ENCODE results near the gene EFCAB6. TPM values are rescaled to one million over a fixed set of nuclear protein-coding genes. Genes with fewer than 3 reads are reported as not detected.

EFCAB6 gene
- total RNA-seq, 1 donor, result 0.86 TPM

DNA sequence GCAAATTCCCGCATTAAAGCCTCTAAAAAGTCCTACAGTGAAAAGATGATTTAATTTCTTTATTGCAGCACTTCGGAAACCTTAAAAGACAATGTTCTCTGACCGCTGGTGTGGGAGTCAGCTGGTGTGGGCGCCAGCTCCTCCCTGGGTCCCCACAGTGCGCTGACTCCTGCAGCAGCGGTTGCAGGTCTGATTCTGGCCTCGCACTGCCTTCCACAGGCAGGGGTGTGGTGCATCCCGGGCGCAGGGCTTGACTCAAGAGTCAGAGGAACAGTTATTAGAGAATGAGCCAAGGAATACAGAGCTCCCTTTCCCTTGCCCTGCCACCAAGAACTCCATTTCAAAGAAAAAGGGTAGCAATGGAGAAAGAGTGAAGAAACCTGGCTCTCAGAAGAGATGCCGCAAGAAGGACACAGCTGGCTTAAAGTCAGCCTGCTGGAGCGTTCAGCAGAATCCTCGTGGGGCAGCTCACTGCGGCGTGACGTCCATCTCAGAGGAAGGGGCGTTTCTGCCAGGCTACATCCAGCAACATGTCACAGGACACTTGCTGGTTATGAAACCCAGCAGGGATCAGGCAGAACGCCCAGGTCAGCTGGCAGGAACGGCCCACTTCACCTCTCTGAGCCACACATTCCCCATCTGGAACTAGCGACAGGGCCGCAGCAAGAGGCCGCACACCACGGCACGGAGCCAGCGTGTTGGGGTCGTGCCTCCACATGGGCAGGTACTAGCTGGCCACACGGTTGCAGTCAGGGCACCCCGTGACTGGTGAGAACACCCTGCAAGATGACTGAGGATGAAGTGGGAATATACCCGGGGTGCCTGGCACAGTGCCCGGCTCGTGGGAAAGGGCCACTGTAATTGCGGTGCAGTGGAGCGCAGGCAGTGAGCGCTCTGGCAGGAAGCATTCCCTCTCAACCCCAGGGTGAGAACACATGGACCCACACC is 18.1 kb upstream of the EFCAB6 start:
- peak; percentile 60 for DNase-seq (ENCODE audit: low read depth)
- H3K4me3 ChIP-seq (ENCODE audit: low read depth, low read length), result no peak overlapping the region
- TF ChIP-seq, protein P1, sequence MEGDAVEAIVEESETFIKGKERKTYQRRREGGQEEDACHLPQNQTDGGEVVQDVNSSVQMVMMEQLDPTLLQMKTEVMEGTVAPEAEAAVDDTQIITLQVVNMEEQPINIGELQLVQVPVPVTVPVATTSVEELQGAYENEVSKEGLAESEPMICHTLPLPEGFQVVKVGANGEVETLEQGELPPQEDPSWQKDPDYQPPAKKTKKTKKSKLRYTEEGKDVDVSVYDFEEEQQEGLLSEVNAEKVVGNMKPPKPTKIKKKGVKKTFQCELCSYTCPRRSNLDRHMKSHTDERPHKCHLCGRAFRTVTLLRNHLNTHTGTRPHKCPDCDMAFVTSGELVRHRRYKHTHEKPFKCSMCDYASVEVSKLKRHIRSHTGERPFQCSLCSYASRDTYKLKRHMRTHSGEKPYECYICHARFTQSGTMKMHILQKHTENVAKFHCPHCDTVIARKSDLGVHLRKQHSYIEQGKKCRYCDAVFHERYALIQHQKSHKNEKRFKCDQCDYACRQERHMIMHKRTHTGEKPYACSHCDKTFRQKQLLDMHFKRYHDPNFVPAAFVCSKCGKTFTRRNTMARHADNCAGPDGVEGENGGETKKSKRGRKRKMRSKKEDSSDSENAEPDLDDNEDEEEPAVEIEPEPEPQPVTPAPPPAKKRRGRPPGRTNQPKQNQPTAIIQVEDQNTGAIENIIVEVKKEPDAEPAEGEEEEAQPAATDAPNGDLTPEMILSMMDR (IDR thresholded peaks at IDR 0.05; ENCODE audit: insufficient read depth, low read depth, low read length), result no peak

DNA sequence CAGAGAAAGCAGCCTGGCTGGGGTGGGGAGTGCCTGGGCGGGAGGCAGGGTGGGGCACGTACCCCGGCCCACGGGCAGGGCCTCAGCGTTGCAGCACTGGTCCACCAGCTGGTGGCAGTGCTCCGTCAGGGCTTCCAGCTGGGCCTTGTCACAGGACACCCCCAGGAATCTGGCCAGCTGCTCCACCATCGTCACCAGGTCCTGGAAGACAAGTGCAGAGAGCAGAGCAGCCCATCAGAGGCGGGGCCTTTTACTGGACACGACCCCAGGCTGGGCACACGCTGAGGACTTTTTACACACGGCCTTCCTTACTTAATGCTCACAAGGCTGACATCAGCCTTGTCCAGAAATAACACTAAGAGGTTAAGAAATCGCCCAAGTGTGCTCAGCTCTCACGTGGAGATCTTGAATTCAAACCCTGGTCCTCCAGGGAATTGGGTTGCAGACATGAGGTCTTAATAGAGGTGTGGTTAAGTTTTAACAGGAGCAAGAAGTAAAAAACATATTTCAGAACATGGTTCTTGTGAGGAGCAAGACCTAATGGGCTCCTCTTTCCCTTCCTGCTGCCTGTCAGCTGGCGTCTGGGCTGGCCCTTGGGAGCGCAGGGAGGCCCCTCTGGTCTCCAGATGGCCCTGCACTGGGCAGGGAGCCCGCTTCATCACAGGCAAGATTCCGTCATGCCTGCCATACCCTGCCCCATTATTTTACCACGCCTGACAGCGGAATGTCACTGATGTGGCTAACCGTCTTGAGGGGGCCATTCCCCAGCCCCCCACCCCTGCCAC is 17.1 kb upstream of the EFCAB6 start:
- peak; percentile 67 for DNase-seq (ENCODE audit: low read depth)

DNA sequence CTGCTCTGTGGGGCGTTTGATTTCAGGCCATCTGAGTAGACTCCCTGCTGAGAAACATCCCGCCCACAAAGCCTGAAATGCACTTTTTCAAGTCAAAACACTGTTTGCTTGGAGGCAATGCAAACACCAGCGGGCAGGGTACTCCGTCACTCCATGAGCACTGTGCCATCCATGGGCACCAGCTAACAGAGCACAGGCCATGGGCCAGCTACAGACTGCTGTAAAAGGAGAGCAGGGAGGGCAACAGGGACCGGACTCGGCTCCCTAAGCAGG is 16.6 kb upstream of the EFCAB6 start:
- no peak overlapping the region for H3K4me3 ChIP-seq (ENCODE audit: low read depth, low read length)
- TF ChIP-seq, protein P1 (IDR thresholded peaks at IDR 0.05; ENCODE audit: insufficient read depth, low read depth, low read length), result no peak
- no peak for DNase-seq (ENCODE audit: low read depth)

More for the DNA sequence above, 17.1 kb upstream of the EFCAB6 start:
- TF ChIP-seq, protein P1 (IDR thresholded peaks at IDR 0.05; ENCODE audit: insufficient read depth, low read depth, low read length), result no peak
- H3K4me3 ChIP-seq (ENCODE audit: low read depth, low read length), result no peak overlapping the region

DNA sequence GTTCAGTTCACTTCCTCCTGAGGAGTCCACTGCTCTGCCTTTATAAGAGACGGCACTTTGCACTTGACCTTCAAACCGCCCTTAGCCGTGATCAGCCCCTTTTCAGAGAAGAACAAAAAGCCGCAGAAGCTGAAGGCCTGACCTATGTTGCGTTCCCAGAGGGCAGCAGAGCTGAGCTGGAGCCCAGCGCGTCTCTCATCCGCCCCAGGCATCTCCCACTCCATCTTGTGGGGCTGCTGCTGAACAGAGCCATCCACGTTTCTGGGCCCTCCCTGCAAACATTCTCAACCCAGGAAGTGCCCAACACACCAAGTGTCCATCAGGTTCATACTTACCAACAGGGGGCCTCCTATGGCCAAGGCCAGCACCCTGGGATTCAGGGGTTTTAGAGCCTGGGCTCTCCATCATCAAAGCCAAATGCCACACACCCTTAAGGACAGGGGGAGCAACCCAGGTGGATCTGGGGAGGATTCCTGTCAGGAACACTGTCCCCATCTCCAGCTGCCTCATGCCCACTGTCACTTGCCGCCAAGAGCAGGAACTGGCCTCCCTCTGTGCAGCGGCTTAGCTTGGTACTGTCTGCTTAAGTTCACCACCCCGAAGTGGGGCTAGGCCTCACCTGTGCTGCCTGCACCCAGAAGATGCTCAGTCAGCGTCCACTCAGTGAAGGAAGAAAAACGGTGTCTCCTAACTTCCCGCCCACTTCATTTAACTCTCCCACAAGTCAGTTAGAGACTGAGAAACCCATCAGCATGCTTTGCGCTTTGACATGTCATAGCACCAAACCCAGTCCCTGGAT is 16.0 kb upstream of the EFCAB6 start:
- no peak overlapping the region for H3K4me3 ChIP-seq (ENCODE audit: low read depth, low read length)
- TF ChIP-seq, protein P1 (IDR thresholded peaks at IDR 0.05; ENCODE audit: insufficient read depth, low read depth, low read length), result peak; percentile 4
- no peak for DNase-seq (ENCODE audit: low read depth)

- TF ChIP-seq, protein P1 (IDR thresholded peaks at IDR 0.05; ENCODE audit: insufficient read depth, low read depth, low read length), result no peak
- no peak overlapping the region for H3K4me3 ChIP-seq (ENCODE audit: low read depth, low read length)
Measured at GRCh38 chr22:43827003-43827735, 15.1 kb upstream of the EFCAB6 start.

More at GRCh38 chr22:43827003-43827735, 15.1 kb upstream of the EFCAB6 start:
- DNase-seq (ENCODE audit: low read depth), result no peak

All from fibroblast of villous mesenchyme (primary cell).